ENCODE data around the gene CYCS. TPM values are rescaled to one million over a fixed set of nuclear protein-coding genes. Genes with fewer than 3 reads are reported as not detected.

Gene CYCS
- total and polyA plus RNA-seq, 2 of the 8 experiments (the other 6 are each of a cell fraction or from before 2014, with no cell fraction given), result 48.6 to 229 TPM

DNA sequence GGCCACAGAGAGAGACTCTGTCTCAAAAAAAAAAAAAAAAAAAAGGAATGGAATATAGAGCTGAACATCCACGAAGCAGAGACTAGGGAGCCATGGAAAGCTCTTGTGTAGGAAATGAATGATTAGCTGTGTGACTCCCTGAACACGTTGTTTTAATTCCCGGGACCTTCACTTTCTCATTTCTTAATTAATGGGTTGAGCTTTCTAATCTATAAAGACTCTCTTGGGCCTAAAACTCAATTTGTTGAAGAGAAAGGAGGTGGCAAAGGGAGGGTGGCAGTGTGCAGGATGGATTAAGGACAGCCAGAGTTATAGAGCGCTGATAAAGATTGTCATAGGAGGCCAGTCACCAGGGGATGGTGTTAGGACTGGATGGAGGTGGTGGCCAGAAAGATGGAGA lies 48.0 kb downstream of the CYCS start:
- no peaks in the 10 kb centered on the region for H3K79me1 ChIP-seq (ENCODE audit: low read depth, low read length)
- no peak overlapping the region for H3K9ac ChIP-seq (replicated peaks in 1 of 4; ENCODE audit: extremely low read depth in 1 of 4, low read depth in 3 of 4, low read length in 3 of 4)
- no peaks in the 10 kb centered on the region for H3K23me2 ChIP-seq (ENCODE audit: low read depth, low read length)
- H4K20me1 ChIP-seq (replicated peaks in 1 of 2; ENCODE audit: control insufficient read depth in 1 of 2, insufficient read depth in 2 of 2, low read length in 2 of 2), result no peaks in the 10 kb centered on the region
- no peak overlapping the region for H3K23ac ChIP-seq (ENCODE audit: insufficient read length)
- H3K4me3 ChIP-seq (ENCODE audit: extremely low read depth in 1 of 4, insufficient read depth in 2 of 4, low read depth in 3 of 4, low read length in 4 of 4), result no peak overlapping the region
- H2BK120ac ChIP-seq (replicated peaks; ENCODE audit: low read depth, low read length), result no peak overlapping the region
- no peak overlapping the region for H4K8ac ChIP-seq (ENCODE audit: extremely low read depth, insufficient read depth, low read length)
- H3K4ac ChIP-seq (replicated peaks; ENCODE audit: insufficient read length, low read depth, low read length), result no peak overlapping the region
- WGBS, 2 experiments (ENCODE audit: extremely low coverage in 1 of 2, insufficient coverage in 1 of 2, insufficient read length in 1 of 2, insufficient replicate concordance in 2 of 2, low coverage in 1 of 2, low lambda C conversion rate in 2 of 2, missing lambda C conversion rate in 1 of 2), result 87% methylated on average over 4 of the region's 4 CpGs; no CpG with 5 or more reads in 1 of the 2 experiments
- no peak overlapping the region for H4K91ac ChIP-seq (replicated peaks; ENCODE audit: insufficient read length, low read length)
- H4K5ac ChIP-seq (ENCODE audit: insufficient read length, low read depth, low read length), result no peak overlapping the region
- H2AFZ ChIP-seq (ENCODE audit: low read length), result no peak overlapping the region
- no peaks in the 10 kb centered on the region for H3K79me2 ChIP-seq (ENCODE audit: control insufficient read depth in 1 of 2, insufficient read depth in 2 of 2, low read length in 2 of 2)
- H3K27ac ChIP-seq (ENCODE audit: low read depth, low read length), result no peak overlapping the region
- no peak overlapping the region for H2AK5ac ChIP-seq (ENCODE audit: low read depth, low read length)
- no peak overlapping the region for H2BK12ac ChIP-seq (ENCODE audit: low read depth, low read length)
- H3K4me1 ChIP-seq (replicated peaks in 1 of 4; ENCODE audit: control insufficient read depth in 3 of 4, insufficient read depth in 4 of 4, low read length in 3 of 4), result no peaks in the 10 kb centered on the region
- H2BK15ac ChIP-seq (ENCODE audit: low read length), result no peak overlapping the region
- H3K14ac ChIP-seq (ENCODE audit: insufficient read length), result no peak overlapping the region
- H3K56ac ChIP-seq (replicated peaks; ENCODE audit: insufficient read length, low read depth, low read length), result no peak overlapping the region
- no peak overlapping the region for H3K18ac ChIP-seq (ENCODE audit: extremely low read depth, low read length)
- CTCF ChIA-PET (ENCODE audit: partially characterized antibody), result interaction anchor here (1.3 to 2.1 kb wide), 3 partner anchors 15 to 269 kb away, joined by 3 to 9 read pairs (median 4); no protein-coding TSS in a partner anchor
- POLR2A ChIA-PET (ENCODE audit: partially characterized antibody), result no interaction called here
- no peaks in the 10 kb centered on the region for H3K36me3 ChIP-seq (ENCODE audit: control insufficient read depth in 2 of 4, insufficient read depth in 4 of 4, low read length in 3 of 4)
- FAIRE-seq (no peak), DNase-seq (ENCODE audit: low read depth in 1 of 2, low spot score in 2 of 2) (no peak)
- no peaks in the 10 kb centered on the region for H3K27me3 ChIP-seq (replicated peaks in 1 of 4; ENCODE audit: control insufficient read depth in 3 of 4, extremely low read depth in 1 of 4, insufficient read depth in 3 of 4, low read length in 3 of 4)
- H2BK5ac ChIP-seq (ENCODE audit: low read depth, low read length), result no peak overlapping the region
- no peaks in the 10 kb centered on the region for H3K9me3 ChIP-seq (ENCODE audit: insufficient read depth in 2 of 2, low read depth in 1 of 2, low read length in 1 of 2)
- no peak overlapping the region for H2BK20ac ChIP-seq (ENCODE audit: low read length)
- H3K4me2 ChIP-seq (ENCODE audit: insufficient read depth in 1 of 2, low read depth in 2 of 2, low read length in 2 of 2), result no peak overlapping the region
- TF ChIP-seq GABPA (IDR thresholded peaks at IDR 0.05; ENCODE audit: borderline replicate concordance, insufficient read depth, low read length), result no peak
- no peak for TF ChIP-seq KDM4A (IDR thresholded peaks at IDR 0.05; ENCODE audit: low read depth, low read length, severe bottlenecking)
- TF ChIP-seq NANOG (IDR thresholded peaks at IDR 0.05; ENCODE audit: insufficient read depth, low read depth, low read length, poor library complexity, severe bottlenecking), result no peak
- TF ChIP-seq HDAC2 (IDR thresholded peaks at IDR 0.05; ENCODE audit: borderline replicate concordance in 1 of 2, low read depth in 2 of 2, low read length in 2 of 2), result no peak
- no peak for TF ChIP-seq CTBP2 (IDR thresholded peaks at IDR 0.05; ENCODE audit: borderline replicate concordance, insufficient read depth, insufficient read length, low read length)
- TF ChIP-seq CHD2 (IDR thresholded peaks at IDR 0.05; ENCODE audit: low read length), result no peak
- no peak for TF ChIP-seq GTF2F1 (IDR thresholded peaks at IDR 0.05; ENCODE audit: borderline replicate concordance, low read depth, low read length)
- TF ChIP-seq HDAC6 (IDR thresholded peaks at IDR 0.05; ENCODE audit: low read depth, low read length), result no peak
- no peak for TF ChIP-seq JUND (IDR thresholded peaks at IDR 0.05; ENCODE audit: low read length)
- TF ChIP-seq NRF1 (IDR thresholded peaks at IDR 0.05; ENCODE audit: low read depth, low read length), result no peak
- TF ChIP-seq FOSL1 (IDR thresholded peaks at IDR 0.05; ENCODE audit: insufficient read depth, low read depth, low read length), result no peak
